H1 (cell line): Measurements from ENCODE around the gene ZNF747. TPM values are rescaled to one million over a fixed set of nuclear protein-coding genes. Genes with fewer than 3 reads are reported as not detected.
A peak's percentile ranks its signal among the peaks of the same experiment; 100 is the strongest.

Experiments
- CTCF ChIA-PET: fragments of 300-600 bp; sonication (Branson Sonifier 250); formaldehyde crosslinking; loops from one replicate; lab custom pipeline; 2021; ENCODE audit not compliant: partially characterized antibody; lab: Charles Lee
- POLR2A ChIA-PET: fragments of 300-600 bp; sonication (Branson Sonifier 250); formaldehyde crosslinking; loops from one replicate; lab custom pipeline; 2021; ENCODE audit warnings: inconsistent platforms; ENCODE audit not compliant: partially characterized antibody; lab: Charles Lee
- DNase-seq, 2 experiments: peaks; one replicate each; pipeline versions ENCODE4 v3.0.0 to v3.0.0-alpha.2; 2010 to 2022; ENCODE audit warnings: low spot score in 2 of 2, low read depth in 1 of 2, mixed read lengths in 1 of 2
- FAIRE-seq: peaks from 2 replicates; lab custom pipeline; 2011; peaks lifted over from hg19 to GRCh38; lab: Jason Lieb, UNC
- H2AFZ ChIP-seq: 2 replicates; pipeline ENCODE4 v1.8.1; 2012; ENCODE audit warnings: low read length, inconsistent platforms
- H2AK5ac ChIP-seq: 2 replicates; pipeline ENCODE4 v1.6.1; 2013; ENCODE audit warnings: low read depth, low read length
- H2BK120ac ChIP-seq: replicated peaks from 2 replicates; pipeline ENCODE3; 2013; ENCODE audit warnings: low read depth, low read length, inconsistent platforms
- H2BK12ac ChIP-seq: 2 replicates; pipeline ENCODE4 v1.6.1; 2013; ENCODE audit warnings: low read depth, low read length
- H2BK15ac ChIP-seq: 2 replicates; pipeline ENCODE4 v1.6.1; 2013; ENCODE audit warnings: low read length
- H2BK20ac ChIP-seq: 2 replicates; pipeline ENCODE4 v1.6.1; 2013; ENCODE audit warnings: low read length
- H2BK5ac ChIP-seq: 2 replicates; pipeline ENCODE4 v1.6.1; 2013; ENCODE audit warnings: low read depth, low read length
- H3K14ac ChIP-seq: 2 replicates; pipeline ENCODE4 v1.6.1; 2013; ENCODE audit warnings: inconsistent platforms; ENCODE audit not compliant: insufficient read length
- H3K18ac ChIP-seq: 2 replicates; pipeline ENCODE4 v1.6.1; 2013; ENCODE audit warnings: low read length; ENCODE audit errors: extremely low read depth
- H3K23ac ChIP-seq: 2 replicates; pipeline ENCODE4 v1.6.1; 2013; ENCODE audit warnings: inconsistent platforms; ENCODE audit not compliant: insufficient read length
- H3K23me2 ChIP-seq: 2 replicates; pipeline ENCODE4 v1.6.1; 2013; ENCODE audit warnings: low read depth, low read length
- H3K27ac ChIP-seq: 2 replicates; pipeline ENCODE4 v1.6.1; 2011; ENCODE audit warnings: low read depth, low read length, inconsistent platforms
- H3K27me3 ChIP-seq, 4 experiments: replicated peaks in 1 of 4; 1 replicate in 1 of 4; 2 replicates in 3 of 4; pipeline versions ENCODE4 v1.6.1 to v1.8.1; 2011 to 2013; ENCODE audit warnings: low read length in 3 of 4, mild to moderate bottlenecking in 3 of 4, inconsistent platforms in 2 of 4, mixed read lengths in 2 of 4, moderate library complexity in 1 of 4; ENCODE audit not compliant: control insufficient read depth in 3 of 4, insufficient read depth in 3 of 4; ENCODE audit errors: extremely low read depth in 1 of 4
- H3K36me3 ChIP-seq, 4 experiments: 2 replicates each; pipeline versions ENCODE4 v1.6.1 to v1.8.1; 2011 to 2013; ENCODE audit warnings: mild to moderate bottlenecking in 4 of 4, low read length in 3 of 4, moderate library complexity in 2 of 4, control low read depth in 1 of 4, inconsistent platforms in 1 of 4; ENCODE audit not compliant: insufficient read depth in 4 of 4, control insufficient read depth in 2 of 4
- H3K4ac ChIP-seq: replicated peaks from 2 replicates; pipeline ENCODE3; 2013; ENCODE audit warnings: low read length, low read depth, mixed read lengths, inconsistent platforms; ENCODE audit not compliant: insufficient read length
- H3K4me1 ChIP-seq, 4 experiments: replicated peaks in 1 of 4; 1 replicate in 1 of 4; 2 replicates in 3 of 4; pipeline versions ENCODE4 v1.6.1 to v1.8.1; 2011 to 2013; ENCODE audit warnings: low read length in 3 of 4, inconsistent platforms in 2 of 4, mixed read lengths in 1 of 4; ENCODE audit not compliant: insufficient read depth in 4 of 4, control insufficient read depth in 3 of 4
- H3K4me2 ChIP-seq, 2 experiments: 2 replicates each; pipeline versions ENCODE4 v1.6.1 to v1.8.1; 2011 to 2013; ENCODE audit warnings: low read depth in 2 of 2, low read length in 2 of 2, control low read depth in 1 of 2, inconsistent platforms in 1 of 2, mild to moderate bottlenecking in 1 of 2; ENCODE audit not compliant: insufficient read depth in 1 of 2
- H3K4me3 ChIP-seq, 4 experiments: fragments of 200-600, 300-600 bp in 1 of 4; sonication (generic), shearing (Covaris generic), sonication (Bioruptor Twin) in 1 of 4; 2 replicates each; pipeline versions ENCODE4 v1.5.1 to v1.8.1; 2011 to 2016; ENCODE audit warnings: low read length in 4 of 4, low read depth in 3 of 4, control low read depth in 2 of 4, inconsistent platforms in 2 of 4, mild to moderate bottlenecking in 2 of 4, mixed read lengths in 1 of 4, moderate library complexity in 1 of 4; ENCODE audit not compliant: insufficient read depth in 2 of 4; ENCODE audit errors: extremely low read depth in 1 of 4
- H3K56ac ChIP-seq: replicated peaks from 2 replicates; pipeline ENCODE3; 2013; ENCODE audit warnings: low read depth, mild to moderate bottlenecking, mixed read lengths, low read length, inconsistent platforms; ENCODE audit not compliant: insufficient read length
- H3K79me1 ChIP-seq: 2 replicates; pipeline ENCODE4 v1.6.1; 2013; ENCODE audit warnings: low read depth, low read length, control low read depth
- H3K79me2 ChIP-seq, 2 experiments: 2 replicates each; pipeline versions ENCODE4 v1.6.1 to v1.8.1; 2012 to 2013; ENCODE audit warnings: low read length in 2 of 2, mild to moderate bottlenecking in 2 of 2, inconsistent platforms in 1 of 2; ENCODE audit not compliant: insufficient read depth in 2 of 2, control insufficient read depth in 1 of 2
- H3K9ac ChIP-seq, 4 experiments: replicated peaks in 1 of 4; 1 replicate in 1 of 4; 2 replicates in 3 of 4; pipeline versions ENCODE4 v1.6.1 to v1.8.1; 2011 to 2013; ENCODE audit warnings: low read depth in 3 of 4, low read length in 3 of 4, control low read depth in 2 of 4, mild to moderate bottlenecking in 2 of 4, moderate library complexity in 2 of 4, inconsistent platforms in 1 of 4; ENCODE audit errors: extremely low read depth in 1 of 4
- H3K9me3 ChIP-seq, 2 experiments: 2 replicates each; pipeline versions ENCODE4 v1.6.1 to v1.8.1; 2012 to 2013; ENCODE audit warnings: mild to moderate bottlenecking in 2 of 2, moderate library complexity in 2 of 2, control low read depth in 1 of 2, inconsistent platforms in 1 of 2, low read depth in 1 of 2, low read length in 1 of 2, mixed read lengths in 1 of 2; ENCODE audit not compliant: insufficient read depth in 2 of 2
- H4K20me1 ChIP-seq, 2 experiments: replicated peaks in 1 of 2; 2 replicates each; pipeline versions ENCODE3 to v1.8.1; 2011 to 2013; ENCODE audit warnings: inconsistent platforms in 2 of 2, low read length in 2 of 2, mild to moderate bottlenecking in 1 of 2; ENCODE audit not compliant: insufficient read depth in 2 of 2, control insufficient read depth in 1 of 2
- H4K5ac ChIP-seq: 2 replicates; pipeline ENCODE4 v1.6.1; 2013; ENCODE audit warnings: low read length, low read depth, mixed read lengths, inconsistent platforms; ENCODE audit not compliant: insufficient read length
- H4K8ac ChIP-seq: 2 replicates; pipeline ENCODE4 v1.8.0; 2013; ENCODE audit warnings: mild to moderate bottlenecking, moderate library complexity, low read length, inconsistent platforms; ENCODE audit not compliant: insufficient read depth; ENCODE audit errors: extremely low read depth
- H4K91ac ChIP-seq: replicated peaks from 2 replicates; pipeline ENCODE3; 2013; ENCODE audit warnings: low read length, mixed read lengths, inconsistent platforms; ENCODE audit not compliant: insufficient read length
- ASH2L ChIP-seq: fragments of 200-600, 300-600 bp; sonication (generic); IDR thresholded peaks from one replicate; pipeline ENCODE4 v1.7.1; 2017; ENCODE audit warnings: low read length
- CBX8 ChIP-seq: fragments of 300-800, 300-1000 bp; sonication (generic); IDR thresholded peaks from 2 replicates; pipeline ENCODE4 v1.7.1; 2016; ENCODE audit warnings: low read depth, low read length, borderline replicate concordance
- CEBPB ChIP-seq: IDR thresholded peaks from 2 replicates; pipeline ENCODE4 v1.6.1; 2012; ENCODE audit warnings: low read depth, low read length
- E2F6 ChIP-seq: IDR thresholded peaks from 2 replicates; pipeline ENCODE4 v1.6.1; 2012; ENCODE audit warnings: inconsistent platforms
- EGR1 ChIP-seq: IDR thresholded peaks from 2 replicates; pipeline ENCODE4 v1.6.1; 2011; ENCODE audit warnings: low read depth, low read length, borderline replicate concordance
- JUND ChIP-seq: IDR thresholded peaks from 2 replicates; pipeline ENCODE4 v1.6.1; 2011; ENCODE audit warnings: mild to moderate bottlenecking, improper control_type of control experiment, low read length
- NANOG ChIP-seq: IDR thresholded peaks from 2 replicates; pipeline ENCODE4 v1.6.1; 2011; ENCODE audit warnings: low read length, low read depth, mild to moderate bottlenecking, inconsistent platforms; ENCODE audit not compliant: insufficient read depth, poor library complexity, severe bottlenecking
- POLR2AphosphoS5 ChIP-seq: IDR thresholded peaks from 2 replicates; pipeline ENCODE4 v1.6.1; 2011; ENCODE audit warnings: low read depth, low read length
- RFX5 ChIP-seq: IDR thresholded peaks from 2 replicates; pipeline ENCODE4 v1.6.1; 2011; ENCODE audit warnings: low read depth, low read length, improper control_type of control experiment, borderline replicate concordance
- SIRT6 ChIP-seq: IDR thresholded peaks from one replicate; pipeline ENCODE4 v1.7.1; 2012; ENCODE audit warnings: low read length, inconsistent platforms
- SP1 ChIP-seq: IDR thresholded peaks from 2 replicates; pipeline ENCODE4 v1.6.1; 2011; ENCODE audit warnings: low read depth, low read length
- SP4 ChIP-seq: IDR thresholded peaks from 2 replicates; pipeline ENCODE4 v1.6.1; 2012; ENCODE audit warnings: low read length, inconsistent platforms
- TEAD4 ChIP-seq: IDR thresholded peaks from 2 replicates; pipeline ENCODE4 v1.6.1; 2012; ENCODE audit warnings: low read depth, low read length, inconsistent platforms, mixed read lengths
- WGBS, 2 experiments: shearing (Covaris generic) in 1 of 2; methylation state at CpG; one replicate each; pipeline versions ENCODE4 v1.1.6 to v1.1.7; 2013 to 2015; ENCODE audit warnings: low lambda C conversion rate in 2 of 2, mixed read lengths in 2 of 2, inconsistent platforms in 1 of 2, low coverage in 1 of 2, missing lambda C conversion rate in 1 of 2; ENCODE audit not compliant: insufficient replicate concordance in 2 of 2, insufficient coverage in 1 of 2, insufficient read length in 1 of 2; ENCODE audit errors: extremely low coverage in 1 of 2, missing lambda C conversion rate in 1 of 2; 5-methylcytosine and 5-hydroxymethylcytosine counted together
- polyA plus RNA-seq, 7 experiments: library from polyadenylated mRNA; depleted of rRNA in 3 of 7; stranded (reverse) in 5 of 7; unstranded in 2 of 7; fragments of >200 nt in 5 of 7; fragments of 200-250 nt in 2 of 7; gene quantifications; 1 replicate in 5 of 7; 2 replicates in 1 of 7; 4 replicates in 1 of 7; pipeline versions ENCODE4 v1.2.1 to v1.2.3, GENCODE V29; 2011 to 2013; ENCODE audit warnings: missing spikeins in 2 of 7, mixed read lengths in 2 of 7
- total RNA-seq: library from RNA; stranded (reverse); fragmentation: NEBNext Ultra II Directional; extraction: Animal tissue kit (Norgen Biotek cat#: 25700); gene quantifications from 2 replicates; pipeline ENCODE4 v1.2.1, GENCODE V29; 2021

The ZNF747 gene
- total and polyA plus RNA-seq, 2 of the 8 experiments (the other 6 are each of a cell fraction or from before 2014, with no cell fraction given) = 9.9 to 10.3 TPM

GRCh38 chr16:30488764-30489605 lies 45.7 kb downstream of the ZNF747 start:
- Histone ChIP-seq H2BK12ac (0 out of 2 replicates have a peak overlapping the region, but pooled peaks have one; percentile 6), H3K79me2 (no peaks in the 10 kb centered on the region), H3K4ac (no peak overlapping the region), H2AFZ (peak overlapping the region; percentile 76; the same call in 1 of the 2 replicates), H2AK5ac (no peak overlapping the region), H4K20me1 (no peaks in the 10 kb centered on the region), H3K56ac (no peak overlapping the region), H3K4me2 (no peak overlapping the region), H4K91ac (no peak overlapping the region), H2BK15ac (no peak overlapping the region), H3K23me2 (no peaks in the 10 kb centered on the region), H3K27ac (no peak overlapping the region), H2BK5ac (no peak overlapping the region), H4K8ac (no peak overlapping the region), H3K36me3 (no peaks in the 10 kb centered on the region), H3K9ac (no peak overlapping the region), H3K18ac (no peak overlapping the region), H3K27me3 (no peaks in the 10 kb centered on the region), H3K79me1 (no peaks in the 10 kb centered on the region), H2BK120ac (no peak overlapping the region), H3K23ac (no peak overlapping the region), H2BK20ac (no peak overlapping the region), H3K4me1 (peaks cover 0 to 3% (median 1%) of the 10 kb centered on the region in 4 experiments; a peak in 1 of 7 replicates), H4K5ac (no peak overlapping the region), H3K4me3 (no peak overlapping the region), H3K14ac (no peak overlapping the region), H3K9me3 (no peaks in the 10 kb centered on the region)
- FAIRE-seq (no peak), DNase-seq (peak in 1 of 2 experiments; percentile 54)
- WGBS, 2 experiments = 77% methylated on average over 11 of the region's 11 CpGs; no CpG with 5 or more reads in 1 of the 2 experiments
- ChIA-PET CTCF (interaction anchor here (0.6 to 2.0 kb wide), 5 partner anchors 16 to 137 kb away, joined by 3 to 6 read pairs (median 3); partner anchors contain the start of gene ZNF764), POLR2A (interaction anchor here (0.7 to 1.1 kb wide), 3 partner anchors 10 to 121 kb away, joined by 3 read pairs; partner anchors contain the start of gene ZNF689)
- TF ChIP-seq TEAD4 (no peak), SIRT6 (no peak), JUND (no peak), POLR2AphosphoS5 (no peak), CBX8 (no peak), RFX5 (no peak), EGR1 (no peak), NANOG (no peak), ASH2L (no peak), CEBPB (no peak), SP4 (no peak), SP1 (no peak), E2F6 (no peak)
